Loucy (cell line): Measurements from ENCODE around the gene PPP2R1B.

ENCODE experiments used
- CTCF ChIP-seq: fragments of 200-600 bp; sonication (generic); conservative IDR thresholded peaks from 2 replicates; pipeline ENCODE4 v1.5.1; 2014; ENCODE audit warnings: mild to moderate bottlenecking, antibody characterized with exemption, low read length
- EZH2phosphoT487 ChIP-seq: fragments of 200-600 bp; IDR thresholded peaks from 2 replicates; pipeline ENCODE4 v1.6.1; 2018; ENCODE audit warnings: antibody characterized with exemption, mild to moderate bottlenecking, moderate library complexity, borderline replicate concordance

- TF ChIP-seq CTCF: no peak
- no peak for TF ChIP-seq EZH2phosphoT487
Observed at GRCh38 chr11:111792314-111792713, 26.1 kb upstream of the PPP2R1B start.
